ENCODE measurements around the gene NRN1.

GRCh38 chr6:5968817-5969734 lies 37.6 kb downstream of the NRN1 start:
- TF ChIP-seq EZH2 (IDR thresholded peaks at IDR 0.05; ENCODE audit: insufficient read depth, poor library complexity, severe bottlenecking) (no peak), EZH2phosphoT487 (IDR thresholded peaks at IDR 0.05; ENCODE audit: insufficient read depth, low read depth) (no peak)

Data from GM23248 (cell line).